NB4 (cell line): ENCODE measurements around the gene RPTOR.

Experiments
- MAX ChIP-seq: IDR thresholded peaks from 2 replicates; pipeline ENCODE4 v1.6.1; 2011; ENCODE audit warnings: low read depth, low read length
- MYC ChIP-seq: IDR thresholded peaks from 2 replicates; pipeline ENCODE4 v1.6.1; 2011; ENCODE audit warnings: low read depth, low read length
- POLR2A ChIP-seq: IDR thresholded peaks from 2 replicates; pipeline ENCODE4 v1.6.1; 2011; ENCODE audit warnings: mild to moderate bottlenecking; ENCODE audit not compliant: insufficient read length; ENCODE audit errors: extremely low read depth
- TF ChIP-seq, protein P1 (sequence below): IDR thresholded peaks from one replicate; pipeline ENCODE4 v1.5.1; 2012; ENCODE audit warnings: low read depth, low read length

- TF ChIP-seq, protein P1, sequence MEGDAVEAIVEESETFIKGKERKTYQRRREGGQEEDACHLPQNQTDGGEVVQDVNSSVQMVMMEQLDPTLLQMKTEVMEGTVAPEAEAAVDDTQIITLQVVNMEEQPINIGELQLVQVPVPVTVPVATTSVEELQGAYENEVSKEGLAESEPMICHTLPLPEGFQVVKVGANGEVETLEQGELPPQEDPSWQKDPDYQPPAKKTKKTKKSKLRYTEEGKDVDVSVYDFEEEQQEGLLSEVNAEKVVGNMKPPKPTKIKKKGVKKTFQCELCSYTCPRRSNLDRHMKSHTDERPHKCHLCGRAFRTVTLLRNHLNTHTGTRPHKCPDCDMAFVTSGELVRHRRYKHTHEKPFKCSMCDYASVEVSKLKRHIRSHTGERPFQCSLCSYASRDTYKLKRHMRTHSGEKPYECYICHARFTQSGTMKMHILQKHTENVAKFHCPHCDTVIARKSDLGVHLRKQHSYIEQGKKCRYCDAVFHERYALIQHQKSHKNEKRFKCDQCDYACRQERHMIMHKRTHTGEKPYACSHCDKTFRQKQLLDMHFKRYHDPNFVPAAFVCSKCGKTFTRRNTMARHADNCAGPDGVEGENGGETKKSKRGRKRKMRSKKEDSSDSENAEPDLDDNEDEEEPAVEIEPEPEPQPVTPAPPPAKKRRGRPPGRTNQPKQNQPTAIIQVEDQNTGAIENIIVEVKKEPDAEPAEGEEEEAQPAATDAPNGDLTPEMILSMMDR: no peak
- no peak for TF ChIP-seq POLR2A
- no peak for TF ChIP-seq MAX
- TF ChIP-seq MYC: no peak
Observed at GRCh38 chr17:80758481-80759376, 214.1 kb downstream of the RPTOR start.
